Measurements from ENCODE around the gene RNF5.

- TF ChIP-seq POLR2A (IDR thresholded peaks at IDR 0.05; ENCODE audit: low read depth, low read length) (no peak), POLR2AphosphoS5 (IDR thresholded peaks at IDR 0.05; ENCODE audit: low read depth, low read length) (no peak)
These were observed 16.8 kb downstream of the RNF5 start for GRCh38 chr6:32194825-32195651.

All from GM12892 (cell line).